Muscle of back (tissue), 11 donors: ENCODE data around the gene CD79A. TPM values are rescaled to one million over a fixed set of nuclear protein-coding genes. Genes with fewer than 3 reads are reported as not detected.
A peak's percentile ranks its signal among the peaks of the same experiment; 100 is the strongest.
"Not testable (repeated sequence)": the region's sequence is repeated elsewhere in the genome, so short reads cannot be mapped to it uniquely, and the experiment has no call there.

Experiments used
- DNase-seq, 3 donors: peaks; one replicate each; pipeline versions ENCODE4 v3.0.0 to v3.0.0-alpha.2; 2013
- polyA plus RNA-seq, 10 donors: library from polyadenylated mRNA; unstranded; fragments of 120-200 nt; gene quantifications; one replicate each; pipeline ENCODE4 v1.2.1, GENCODE V29; 2013; ENCODE audit not compliant: insufficient read length in 10 of 10

The CD79A gene
- polyA plus RNA-seq, 10 donors: 0.39 to 2.2 (median 1.2) TPM

DNA sequence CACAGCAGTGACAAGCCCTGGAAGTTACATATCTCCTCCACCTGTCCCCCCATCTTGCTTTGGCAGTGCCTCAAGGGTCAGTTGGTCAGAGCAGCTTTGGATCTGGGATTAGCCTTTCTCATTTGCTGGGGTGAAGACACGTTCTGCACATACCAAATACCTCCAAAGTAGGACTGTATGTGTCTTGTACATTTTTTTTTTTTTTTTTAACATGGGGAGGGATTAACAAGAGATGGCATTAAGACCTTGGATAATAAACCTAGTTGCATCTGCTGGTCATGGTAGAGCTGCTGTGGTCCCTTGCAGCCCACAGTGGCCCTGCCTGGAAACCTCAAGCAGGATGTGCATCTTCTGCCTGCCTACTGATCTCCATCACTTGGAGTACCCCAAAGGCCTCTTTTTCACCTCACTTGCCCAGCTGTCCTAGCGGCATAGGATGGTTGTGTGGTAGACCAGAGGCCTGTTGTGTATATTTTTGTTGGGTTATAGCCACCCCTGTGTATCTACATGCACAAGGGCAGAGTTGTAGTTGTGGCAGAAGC is 14.6 kb upstream of the CD79A start:
- DNase-seq: no peak

DNA sequence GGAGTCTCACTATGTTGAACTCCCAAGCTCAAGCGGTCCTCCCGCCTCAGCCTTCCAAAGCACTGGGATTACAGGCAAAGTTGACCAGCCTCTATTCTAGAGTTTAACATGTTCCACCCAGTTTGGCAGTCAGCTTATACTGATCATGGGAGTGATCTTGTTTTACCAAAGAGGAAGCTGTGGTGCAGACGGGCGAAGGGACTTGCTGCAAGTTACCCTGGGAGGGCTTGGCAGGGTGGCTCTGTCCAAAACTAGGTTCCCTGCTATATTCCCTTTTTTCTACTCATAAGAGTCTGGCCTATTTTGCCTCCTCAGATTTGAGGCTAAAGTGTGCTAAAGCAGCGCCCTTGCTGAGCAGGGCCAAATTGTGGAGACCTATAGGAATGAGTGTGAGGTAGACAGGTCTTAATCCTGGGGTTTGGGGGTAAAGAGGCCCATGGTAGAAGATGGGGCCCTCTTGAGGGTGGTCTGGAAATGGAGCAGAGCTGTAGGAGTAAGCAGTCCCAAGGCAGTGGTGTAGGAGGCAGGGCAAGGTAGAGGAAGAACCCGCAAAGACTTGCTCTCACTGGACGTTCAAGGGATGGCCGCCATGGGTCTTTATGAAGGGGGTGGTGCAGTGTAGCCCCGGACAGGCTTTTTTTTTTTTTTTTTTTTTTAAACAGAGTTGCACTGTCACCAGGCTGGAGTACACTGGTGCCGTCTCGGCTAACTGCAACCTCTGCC is 13.7 kb upstream of the CD79A start:
- no peak for DNase-seq

DNA sequence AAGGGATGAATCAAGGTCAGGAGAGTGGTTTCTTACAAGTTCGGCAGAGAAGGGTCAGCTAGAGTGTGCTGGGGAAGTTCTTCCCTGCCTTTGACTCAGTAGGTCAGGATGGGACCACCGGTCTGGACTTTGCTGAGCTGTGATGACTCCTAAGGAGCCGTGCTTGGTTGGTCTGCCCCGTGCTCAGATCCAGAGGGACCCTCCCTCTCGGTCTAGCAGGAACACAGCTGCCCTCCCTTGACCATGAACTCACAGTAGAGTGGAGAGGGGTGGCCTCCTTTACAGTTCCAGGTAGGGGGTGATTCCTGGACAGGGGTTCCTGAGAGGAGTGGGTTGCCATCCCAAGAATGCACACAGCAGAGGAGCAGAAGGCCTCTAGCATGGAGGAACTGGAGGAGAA is 12.7 kb upstream of the CD79A start:
- no peak for DNase-seq

DNA sequence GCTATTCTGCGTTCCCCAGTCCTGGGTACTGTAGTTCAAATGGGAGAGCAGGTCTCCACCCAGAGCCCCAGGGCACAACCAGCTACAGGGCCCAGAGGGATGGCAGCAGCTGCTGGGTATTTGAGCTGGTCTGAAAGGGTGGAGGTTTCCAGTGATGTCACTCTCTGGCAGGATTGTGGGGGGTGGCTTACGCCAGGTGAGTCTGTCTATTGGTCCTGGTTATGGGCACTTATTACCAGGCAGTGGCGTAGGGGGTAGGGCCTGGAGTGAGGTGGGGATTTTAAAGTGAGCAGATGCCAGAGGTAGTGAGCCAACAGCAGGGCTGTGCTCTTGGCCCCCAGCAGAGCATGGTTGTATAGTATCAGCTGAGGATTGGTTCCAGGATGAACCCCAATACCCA is 10.8 kb upstream of the CD79A start:
- no peak for DNase-seq

DNA sequence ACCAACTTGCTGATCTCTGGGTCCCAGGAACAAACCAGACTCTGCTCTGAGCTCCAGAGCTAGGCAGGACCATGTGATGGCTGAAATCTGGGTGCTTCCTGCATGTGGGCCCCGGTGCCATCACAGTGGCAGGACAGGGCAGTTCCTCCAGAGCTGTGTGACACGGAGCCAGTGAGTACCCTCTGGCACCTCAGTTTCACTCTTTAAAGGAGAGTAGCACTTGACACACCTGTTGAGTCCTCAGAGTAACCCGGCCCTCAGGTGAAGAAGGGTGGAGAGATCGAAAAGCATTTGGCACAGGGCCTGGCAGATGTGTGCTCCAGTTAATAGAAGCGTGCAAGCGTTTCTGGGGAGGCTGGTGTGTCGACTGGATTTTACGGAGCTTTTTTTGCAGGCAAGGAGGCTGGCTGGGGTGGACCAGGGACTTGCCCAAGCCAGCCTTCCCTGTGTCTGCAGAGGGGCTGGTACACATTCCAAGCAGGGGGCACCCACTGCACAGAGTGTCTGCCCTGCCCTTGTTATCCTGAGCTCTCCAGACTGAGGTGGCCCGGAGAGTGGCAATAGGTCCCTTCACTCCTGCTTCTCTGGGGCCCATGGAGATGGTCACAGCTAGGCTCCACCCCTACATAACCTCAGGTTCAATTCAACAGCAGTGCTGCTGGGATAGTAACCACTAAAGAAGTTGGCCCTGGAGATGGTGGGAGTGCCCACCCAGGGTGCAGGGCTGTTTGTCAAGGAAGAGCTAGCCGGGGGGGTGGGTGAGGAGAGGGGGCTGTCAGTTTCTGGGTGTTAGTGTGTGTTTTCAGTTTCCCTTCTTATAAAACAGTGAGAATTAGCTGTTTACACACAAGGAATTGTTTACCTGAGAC is 8.7 kb upstream of the CD79A start:
- no peak for DNase-seq

DNA sequence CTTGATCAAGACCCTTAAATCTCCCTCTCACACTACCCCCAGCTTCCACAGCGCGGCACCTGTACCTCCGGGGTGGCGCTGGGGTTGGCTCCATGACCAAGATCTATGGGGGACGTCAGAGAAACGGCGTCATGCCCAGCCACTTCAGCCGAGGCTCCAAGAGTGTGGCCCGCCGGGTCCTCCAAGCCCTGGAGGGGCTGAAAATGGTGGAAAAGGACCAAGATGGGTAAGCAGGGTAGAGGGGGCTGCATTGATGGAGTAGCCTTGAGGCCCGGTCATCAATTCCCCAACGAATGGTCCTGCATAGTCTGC is 8.1 kb upstream of the CD79A start:
- no peak for DNase-seq

DNA sequence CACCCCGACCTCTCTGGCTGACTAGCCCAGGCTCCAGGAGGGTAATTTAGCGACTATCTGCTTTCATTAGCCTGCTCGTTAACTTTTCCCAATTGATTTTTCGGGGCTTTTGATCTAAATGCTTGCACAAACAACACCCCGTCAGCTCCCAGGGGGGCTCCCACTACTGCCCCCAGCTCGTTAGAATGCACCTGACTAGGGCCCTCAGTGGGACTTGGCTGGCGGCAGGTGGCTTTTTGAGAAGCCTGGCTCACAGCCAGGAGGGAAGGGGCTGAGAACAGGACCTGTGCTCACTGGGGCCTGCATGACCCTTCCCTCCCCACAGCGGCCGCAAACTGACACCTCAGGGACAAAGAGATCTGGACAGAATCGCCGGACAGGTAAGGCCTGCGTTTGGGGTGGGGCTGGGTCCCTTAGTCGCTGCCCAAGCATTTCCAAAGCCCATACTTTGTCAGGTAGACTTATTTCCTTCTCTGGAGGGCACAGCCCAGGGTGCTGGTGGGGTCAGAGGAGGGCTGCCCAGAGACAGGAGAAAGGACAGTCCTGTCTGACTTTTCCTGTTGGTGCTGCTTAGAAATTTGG is 7.6 kb upstream of the CD79A start:
- no peak for DNase-seq

DNA sequence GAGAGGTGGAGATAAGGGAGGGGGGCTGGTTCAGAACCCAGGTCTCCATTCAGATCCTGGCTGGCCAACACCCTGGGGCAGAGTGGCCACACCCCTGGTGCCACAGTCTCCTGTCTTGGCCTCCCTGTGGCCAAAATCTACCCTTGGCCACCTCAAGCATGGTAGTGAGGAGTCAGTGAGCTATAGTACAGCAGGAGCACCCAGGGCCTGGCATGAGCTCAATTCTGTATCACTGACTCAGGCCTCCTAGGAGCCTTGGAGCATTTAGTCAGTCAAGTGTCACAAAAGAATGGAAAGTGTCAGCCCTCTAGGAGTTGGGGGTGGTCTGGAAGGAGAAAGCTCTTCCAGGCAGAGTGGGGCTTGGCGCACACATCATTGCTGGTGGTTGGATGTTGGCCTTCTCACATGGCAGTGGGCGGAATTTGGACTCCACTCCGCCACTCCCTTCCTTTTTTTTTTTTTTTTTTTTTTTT is 6.6 kb upstream of the CD79A start:
- no peak for DNase-seq

- DNase-seq: no peak
Measured at GRCh38 chr19:41871573-41872383, 5.3 kb upstream of the CD79A start.

- no peak for DNase-seq
Measured at GRCh38 chr19:41872384-41872774, 4.7 kb upstream of the CD79A start.

DNA sequence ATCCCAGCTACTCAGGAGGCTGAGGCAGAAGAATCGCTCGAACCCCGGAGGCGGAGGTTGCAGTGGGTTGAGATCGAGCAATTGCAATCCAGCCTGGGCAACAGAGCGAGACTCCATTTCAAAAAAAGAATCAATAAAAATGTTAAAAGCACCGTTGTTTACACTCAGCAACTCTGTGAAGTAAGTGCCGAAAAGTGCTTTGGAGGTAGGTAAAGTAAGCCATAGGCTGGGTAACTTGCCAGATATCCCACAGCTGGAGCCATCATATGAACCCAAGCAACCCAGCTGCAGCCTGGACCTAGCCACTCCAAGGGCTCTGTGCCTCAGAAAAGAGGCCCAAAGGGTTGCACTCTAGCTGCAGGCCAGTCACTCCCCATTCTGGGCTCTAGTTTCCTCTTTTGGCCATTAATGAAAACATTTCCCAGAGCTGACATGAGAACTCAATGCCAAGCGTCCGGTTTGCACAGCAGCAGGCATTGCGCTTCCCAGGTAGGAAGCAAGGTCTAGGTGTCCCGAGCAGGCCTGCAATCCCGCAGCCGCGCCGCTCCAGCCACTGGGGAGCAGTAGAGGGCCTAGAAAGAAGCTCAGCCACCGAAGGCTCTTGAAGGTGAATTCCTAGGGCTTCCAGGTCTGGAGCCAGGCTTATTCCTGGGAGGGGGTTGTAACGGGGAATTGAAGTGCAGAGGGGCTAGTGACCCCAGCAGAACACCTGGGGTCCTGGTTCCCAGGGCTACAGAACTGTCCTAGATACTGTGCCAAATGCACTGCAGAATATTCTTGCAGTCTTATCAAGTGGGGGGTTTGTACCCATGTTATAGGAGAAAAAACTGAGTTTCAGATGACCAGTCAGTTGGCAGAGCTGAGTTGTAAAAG is 4.1 kb upstream of the CD79A start:
- peak in 2 of 3 donors; percentile 29 to 61 for DNase-seq

DNA sequence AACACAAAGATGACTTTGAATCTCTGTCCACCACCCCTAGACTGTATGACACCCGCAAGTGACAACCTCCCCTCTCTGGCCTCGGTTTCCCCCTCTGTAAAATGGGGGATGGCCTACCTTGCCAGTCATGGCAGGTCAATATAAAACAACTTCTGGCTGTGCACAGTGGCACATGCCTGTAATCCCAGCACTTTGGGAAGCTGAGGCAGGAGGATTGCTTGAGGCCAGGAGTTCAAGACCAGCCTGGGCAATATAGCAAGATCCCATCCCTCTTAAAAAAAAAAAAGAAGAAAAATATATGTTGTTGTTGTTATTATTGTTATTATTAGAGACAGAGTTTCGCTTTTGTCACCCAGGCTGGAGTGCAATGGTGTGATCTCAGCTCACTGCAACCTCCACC is 1.1 kb upstream of the CD79A start:
- not testable (repeated sequence) for DNase-seq

DNA sequence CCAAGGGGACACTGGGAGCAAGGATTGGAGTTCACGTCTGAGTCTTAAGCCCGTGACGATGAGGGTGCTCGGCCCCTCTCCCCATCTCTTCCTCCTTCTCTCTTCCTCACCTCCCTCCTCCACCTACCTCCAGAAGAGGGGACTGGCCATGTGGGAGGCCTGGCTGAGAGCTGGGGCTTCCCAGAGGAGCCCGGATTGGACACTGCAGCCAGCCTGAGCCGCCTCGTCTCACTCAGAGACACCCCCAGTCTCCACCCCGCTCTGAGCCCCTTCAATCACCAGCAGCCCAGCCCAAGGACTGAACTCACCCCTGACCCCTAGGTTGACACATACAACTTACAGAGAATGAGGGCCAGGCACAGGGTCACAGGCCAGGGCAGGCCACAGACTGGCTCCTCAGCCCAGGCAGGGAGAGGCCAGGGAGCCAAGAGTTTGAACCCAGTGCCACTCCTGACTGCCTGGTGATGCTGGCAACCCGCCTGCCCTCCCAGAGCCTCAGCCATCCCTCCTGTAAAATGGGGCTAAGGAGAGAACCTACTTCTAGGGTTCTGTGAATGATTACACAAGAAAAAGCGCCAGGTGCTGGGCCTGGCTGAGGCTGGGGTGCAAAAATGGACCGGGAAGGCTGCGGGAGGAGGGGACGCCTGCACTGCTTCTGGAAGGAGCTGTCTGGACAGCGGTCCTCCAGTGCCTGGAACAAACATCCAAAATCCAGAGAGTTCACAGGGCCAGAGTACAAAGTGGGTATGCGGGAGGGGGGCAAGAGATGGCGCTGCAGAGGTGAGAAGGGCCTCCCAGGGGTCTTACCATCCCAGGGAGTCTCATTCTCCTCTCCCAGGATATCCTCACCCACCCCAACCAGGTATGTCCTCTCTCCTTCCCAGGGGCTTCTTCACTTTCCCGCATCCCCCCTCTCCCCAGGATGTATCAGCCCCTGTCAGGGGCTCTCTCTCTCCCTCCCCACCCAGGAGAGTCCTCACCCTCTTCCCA is 1.1 kb downstream of the CD79A start:
- DNase-seq: no peak

GRCh38 chr19:41879080-41879479 is 2.0 kb downstream of the CD79A start:
- no peak for DNase-seq

GRCh38 chr19:41879670-41880328 is 2.7 kb downstream of the CD79A start:
- no peak for DNase-seq

DNA sequence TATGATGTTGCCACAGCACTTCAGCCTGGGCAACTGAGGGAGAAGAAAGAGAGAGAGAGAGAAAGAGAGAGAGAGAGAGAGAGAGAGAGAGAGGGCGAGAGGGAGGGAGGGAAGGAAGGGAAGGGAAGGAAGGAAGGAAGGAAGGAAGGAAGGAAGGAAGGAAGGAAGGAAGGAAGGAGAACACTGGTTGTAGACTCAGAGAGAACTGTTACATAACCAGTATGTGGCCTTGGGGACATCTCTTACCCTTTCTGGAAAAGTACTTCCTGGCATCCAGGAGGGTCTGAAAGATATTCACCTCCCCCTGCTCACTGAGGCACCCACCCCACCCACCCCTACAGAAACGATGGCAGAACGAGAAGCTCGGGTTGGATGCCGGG is 3.2 kb downstream of the CD79A start:
- no peak for DNase-seq

DNA sequence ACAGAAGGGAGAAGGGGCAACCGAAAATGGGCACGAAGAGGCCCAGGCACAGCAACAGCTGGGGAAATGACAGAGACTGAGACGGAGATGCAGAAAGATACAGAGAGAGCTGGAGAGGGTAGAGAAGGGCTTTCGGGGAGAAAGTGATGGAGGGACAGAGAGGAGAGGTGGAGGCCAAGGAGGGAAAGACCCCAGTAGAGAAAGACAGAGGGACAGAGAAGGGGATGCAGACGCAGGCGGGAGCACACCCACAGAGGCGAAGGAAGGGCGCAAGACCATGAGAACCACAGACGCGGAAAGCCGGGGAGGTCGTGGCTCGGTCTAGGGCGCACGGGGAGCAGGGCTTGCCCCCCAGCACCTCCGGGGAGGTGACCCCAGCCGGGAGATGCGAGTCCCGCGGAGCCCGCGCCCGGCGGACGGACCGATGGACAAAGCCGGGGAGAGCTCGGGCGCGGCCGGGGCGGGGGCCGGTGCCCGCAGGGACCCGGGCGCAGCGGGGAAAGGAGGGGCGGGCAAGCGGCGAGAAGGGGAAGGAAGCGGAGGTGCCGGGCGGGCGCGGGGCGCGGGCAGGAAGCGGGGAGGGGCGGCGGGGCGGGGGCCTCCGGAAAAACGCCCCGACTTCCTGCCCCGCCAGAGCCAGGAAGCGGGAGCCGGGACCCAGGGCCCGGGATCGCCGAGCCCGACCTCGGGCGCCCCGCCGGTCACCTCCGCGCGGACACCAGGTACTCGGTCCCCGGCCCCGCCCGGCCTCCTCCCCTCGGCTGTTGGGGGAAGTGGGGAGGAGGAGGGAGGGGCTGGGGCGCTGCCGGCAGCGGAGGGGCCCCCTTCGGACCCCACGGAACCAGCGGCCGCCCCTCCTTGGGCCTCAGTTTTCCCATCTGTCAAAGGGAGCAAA is 5.7 kb downstream of the CD79A start, which contains the start of gene ARHGEF1:
ARHGEF1 (plus strand) TSS at position 617 of the 895 bp plus-strand sequence. CDS start 4,899 bp downstream, outside the sequence.
- peak in 1 of 3 donors; percentile 62 for DNase-seq

GRCh38 chr19:41883463-41883820 is 6.4 kb downstream of the CD79A start:
- no peak for DNase-seq
